ENCODE results near the gene PPP1R14D. TPM values are rescaled to one million over a fixed set of nuclear protein-coding genes. Genes with fewer than 3 reads are reported as not detected.

Gene PPP1R14D
- total and polyA plus RNA-seq, 2 of the 8 experiments (the other 6 are each of a cell fraction or from before 2014, with no cell fraction given): not detected

DNA sequence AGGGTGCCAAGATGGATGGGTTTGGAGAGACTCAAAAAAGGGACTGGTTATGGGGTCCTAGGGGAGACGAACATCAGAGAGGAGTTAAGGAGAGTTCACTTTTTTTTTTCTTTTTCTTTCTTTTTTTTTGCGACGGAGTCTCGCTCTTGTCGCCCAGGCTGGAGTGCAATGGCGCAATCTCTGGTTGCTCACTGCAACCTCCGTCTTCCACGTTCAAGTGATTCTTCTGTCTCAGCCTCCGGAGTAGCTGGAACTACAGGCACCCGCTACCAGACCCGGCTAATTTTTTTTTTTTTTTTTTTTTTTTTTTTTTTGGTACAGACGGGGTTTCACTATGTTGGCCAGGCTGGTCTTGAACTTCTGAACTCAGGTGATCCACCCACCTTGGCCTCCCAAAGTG, 16.5 kb upstream of the PPP1R14D start:
- CTCF ChIA-PET (ENCODE audit: partially characterized antibody): interaction anchor here (0.8 to 14.5 kb wide), 13 partner anchors 12 to 166 kb away, joined by 3 to 157 read pairs (median 5); partner anchors contain the start of gene RHOV
- H2AFZ ChIP-seq (ENCODE audit: low read length): no peak overlapping the region
- FAIRE-seq: no peak

More for the DNA sequence above, 16.5 kb upstream of the PPP1R14D start:
- peaks cover 0 to 17% (median under 1%) of the 10 kb centered on the region in 4 experiments; a peak in 4 of 8 replicates for H3K36me3 ChIP-seq (ENCODE audit: control insufficient read depth in 2 of 4, insufficient read depth in 4 of 4, low read length in 3 of 4)
- no peaks in the 10 kb centered on the region for H3K9me3 ChIP-seq (ENCODE audit: insufficient read depth in 2 of 2, low read depth in 1 of 2, low read length in 1 of 2)
- TF ChIP-seq SAP30 (IDR thresholded peaks at IDR 0.05; ENCODE audit: insufficient read depth, insufficient replicate concordance, low read length) (no peak), CEBPB (IDR thresholded peaks at IDR 0.05; ENCODE audit: low read depth, low read length) (peak; percentile 47; the same call in 1 of the 2 replicates), RNF2 (IDR thresholded peaks at IDR 0.05; ENCODE audit: borderline replicate concordance, low read depth, low read length, missing control alignments, poor library complexity, severe bottlenecking) (no peak)
- no peak overlapping the region for H3K23ac ChIP-seq (ENCODE audit: insufficient read length)
- H2BK20ac ChIP-seq (ENCODE audit: low read length): no peak overlapping the region
- H2AK5ac ChIP-seq (ENCODE audit: low read depth, low read length): no peak overlapping the region
- peak overlapping the region; percentile 35; the same call in 1 of the 2 replicates for H2BK12ac ChIP-seq (ENCODE audit: low read depth, low read length)
- peaks cover 0 to 26% (median 15%) of the 10 kb centered on the region in 4 experiments; a peak in 6 of 7 replicates for H3K4me1 ChIP-seq (replicated peaks in 1 of 4; ENCODE audit: control insufficient read depth in 3 of 4, insufficient read depth in 4 of 4, low read length in 3 of 4)
- peak overlapping the region in 3 of 4 experiments; percentile 56 to 82 (median 78); a peak in 5 of 7 replicates for H3K9ac ChIP-seq (replicated peaks in 1 of 4; ENCODE audit: extremely low read depth in 1 of 4, low read depth in 3 of 4, low read length in 3 of 4)
- peaks cover 0 to 48% of the 10 kb centered on the region in 2 experiments; a peak in 3 of 4 replicates for H3K79me2 ChIP-seq (ENCODE audit: control insufficient read depth in 1 of 2, insufficient read depth in 2 of 2, low read length in 2 of 2)
- peaks cover 0 to 2% (median 0%) of the 10 kb centered on the region in 4 experiments; a peak in 1 of 7 replicates for H3K27me3 ChIP-seq (replicated peaks in 1 of 4; ENCODE audit: control insufficient read depth in 3 of 4, extremely low read depth in 1 of 4, insufficient read depth in 3 of 4, low read length in 3 of 4)
- H3K23me2 ChIP-seq (ENCODE audit: low read depth, low read length): peaks cover 13% of the 10 kb centered on the region
- peak overlapping the region; percentile 85 to 96 for H3K4me2 ChIP-seq (ENCODE audit: insufficient read depth in 1 of 2, low read depth in 2 of 2, low read length in 2 of 2)
- H2BK120ac ChIP-seq (replicated peaks; ENCODE audit: low read depth, low read length): no peak overlapping the region
- peak overlapping the region; percentile 93 for H3K18ac ChIP-seq (ENCODE audit: extremely low read depth, low read length)
- no peak overlapping the region for H3K56ac ChIP-seq (replicated peaks; ENCODE audit: insufficient read length, low read depth, low read length)
- H2BK15ac ChIP-seq (ENCODE audit: low read length): no peak overlapping the region
- 33% methylated on average over 11 of the region's 12 CpGs; no CpG with 5 or more reads in 1 of the 2 experiments for WGBS, 2 experiments (ENCODE audit: extremely low coverage in 1 of 2, insufficient coverage in 1 of 2, insufficient read length in 1 of 2, insufficient replicate concordance in 2 of 2, low coverage in 1 of 2, low lambda C conversion rate in 2 of 2, missing lambda C conversion rate in 1 of 2)
- peak overlapping the region; percentile 82; the same call in 1 of the 2 replicates for H3K27ac ChIP-seq (ENCODE audit: low read depth, low read length)
- H2BK5ac ChIP-seq (ENCODE audit: low read depth, low read length): peak overlapping the region; percentile 88; the same call in 1 of the 2 replicates
- H4K5ac ChIP-seq (ENCODE audit: insufficient read length, low read depth, low read length): peak overlapping the region; percentile 68
- no peak for DNase-seq (ENCODE audit: low read depth in 1 of 2, low spot score in 2 of 2)
- H4K91ac ChIP-seq (replicated peaks; ENCODE audit: insufficient read length, low read length): peak overlapping the region; percentile 97
- POLR2A ChIA-PET (ENCODE audit: partially characterized antibody): interaction anchor here (0.7 to 3.1 kb wide), 23 partner anchors 9 to 180 kb away, joined by 3 to 37 read pairs (median 5); partner anchors contain the start of genes CHAC1, DNAJC17, GCHFR and PPP1R14D
- no peak overlapping the region for H3K14ac ChIP-seq (ENCODE audit: insufficient read length)
- H4K8ac ChIP-seq (ENCODE audit: extremely low read depth, insufficient read depth, low read length): peak overlapping the region; percentile 97; the same call in 1 of the 2 replicates
- H3K4ac ChIP-seq (replicated peaks; ENCODE audit: insufficient read length, low read depth, low read length): peak overlapping the region; percentile 91
- H3K4me3 ChIP-seq (ENCODE audit: extremely low read depth in 1 of 4, insufficient read depth in 2 of 4, low read depth in 3 of 4, low read length in 4 of 4): peak overlapping the region; percentile 65 to 88 (median 76)
- peaks cover 5 to 18% of the 10 kb centered on the region in 2 experiments for H4K20me1 ChIP-seq (replicated peaks in 1 of 2; ENCODE audit: control insufficient read depth in 1 of 2, insufficient read depth in 2 of 2, low read length in 2 of 2)
- peaks cover 24% of the 10 kb centered on the region for H3K79me1 ChIP-seq (ENCODE audit: low read depth, low read length)
